HepG2 (cell line): ENCODE data around the gene SLC13A2. TPM values are rescaled to one million over a fixed set of nuclear protein-coding genes. Genes with fewer than 3 reads are reported as not detected.

Source experiments
- ARNT2 ChIP-seq: sonication (generic); formaldehyde crosslinking; IDR thresholded peaks from 2 replicates; pipeline ENCODE4 v1.8.0; 2022; ENCODE audit warnings: mild to moderate bottlenecking, low read depth, missing genetic modification reagents, moderate library complexity
- ATRX ChIP-seq: sonication (generic); formaldehyde crosslinking; IDR thresholded peaks from 2 replicates; pipeline ENCODE4 v1.4.0; 2020; ENCODE audit warnings: missing genetic modification reagents, borderline replicate concordance
- CEBPB ChIP-seq: IDR thresholded peaks from 2 replicates; pipeline ENCODE4 v1.6.1; 2011; ENCODE audit warnings: low read depth, low read length, improper control_type of control experiment, borderline replicate concordance
- CSRNP1 ChIP-seq: sonication (generic); formaldehyde crosslinking; IDR thresholded peaks from 2 replicates; pipeline ENCODE4 v1.8.1; 2023; ENCODE audit warnings: mild to moderate bottlenecking, missing genetic modification reagents
- FOXO1 ChIP-seq: sonication (generic); formaldehyde crosslinking; IDR thresholded peaks from 2 replicates; pipeline ENCODE4 v1.4.0; 2020; ENCODE audit warnings: missing genetic modification reagents
- GPN1 ChIP-seq: sonication (generic); formaldehyde crosslinking; IDR thresholded peaks from 2 replicates; pipeline ENCODE4 v1.5.1; 2020; ENCODE audit warnings: missing genetic modification reagents, borderline replicate concordance
- HMGA1 ChIP-seq: sonication (generic); formaldehyde crosslinking; conservative IDR thresholded peaks from 2 replicates; pipeline ENCODE4 v1.4.0; 2020; ENCODE audit warnings: missing genetic modification reagents
- MIXL1 ChIP-seq: IDR thresholded peaks from 2 replicates; pipeline ENCODE4 v1.6.1; 2016
- MTA3 ChIP-seq: sonication (generic); formaldehyde crosslinking; IDR thresholded peaks from 2 replicates; pipeline ENCODE4 v1.4.0; 2020; ENCODE audit warnings: missing genetic modification reagents
- SP140L ChIP-seq: sonication (generic); formaldehyde crosslinking; IDR thresholded peaks from 2 replicates; pipeline ENCODE4 v1.4.0; 2020; ENCODE audit warnings: missing genetic modification reagents, borderline replicate concordance
- SP5 ChIP-seq: IDR thresholded peaks from 2 replicates; pipeline ENCODE4 v1.6.1; 2016; ENCODE audit warnings: low read depth, borderline replicate concordance
- TCF7 ChIP-seq: sonication (generic); IDR thresholded peaks from 2 replicates; pipeline ENCODE4 v1.6.1; 2016; ENCODE audit warnings: antibody characterized with exemption, low read depth
- TSC22D2 ChIP-seq: sonication (generic); formaldehyde crosslinking; IDR thresholded peaks from 2 replicates; pipeline ENCODE4 v1.5.1; 2020; ENCODE audit warnings: missing genetic modification reagents, mild to moderate bottlenecking, borderline replicate concordance
- U2AF2 ChIP-seq: fragments of 200-400 bp; formaldehyde crosslinking; IDR thresholded peaks from 2 replicates; pipeline ENCODE4 v1.6.1; 2017; ENCODE audit warnings: low read depth, mild to moderate bottlenecking, low read length
- ZBTB8A ChIP-seq: sonication (generic); formaldehyde crosslinking; IDR thresholded peaks from 2 replicates; pipeline ENCODE4 v1.4.0; 2020; ENCODE audit warnings: mild to moderate bottlenecking, low read depth, missing genetic modification reagents, borderline replicate concordance
- ZNF10 ChIP-seq: sonication (generic); formaldehyde crosslinking; IDR thresholded peaks from 2 replicates; pipeline ENCODE4 v1.4.0; 2020; ENCODE audit warnings: mild to moderate bottlenecking, low read depth, missing genetic modification reagents, borderline replicate concordance
- ZNF136 ChIP-seq: sonication (generic); formaldehyde crosslinking; IDR thresholded peaks from 2 replicates; pipeline ENCODE4 v1.8.1; 2022; ENCODE audit warnings: low read depth, mild to moderate bottlenecking, moderate library complexity, missing genetic modification reagents
- ZNF234 ChIP-seq: sonication (generic); formaldehyde crosslinking; conservative IDR thresholded peaks from 2 replicates; pipeline ENCODE4 v1.5.1; 2020; ENCODE audit warnings: mild to moderate bottlenecking, missing genetic modification reagents
- ZNF275 ChIP-seq: sonication (generic); formaldehyde crosslinking; IDR thresholded peaks from 2 replicates; pipeline ENCODE4 v1.8.0; 2022; ENCODE audit warnings: missing genetic modification reagents, mild to moderate bottlenecking, inconsistent platforms, borderline replicate concordance
- ZNF333 ChIP-seq: sonication (generic); formaldehyde crosslinking; IDR thresholded peaks from 2 replicates; pipeline ENCODE4 v1.4.0; 2020; ENCODE audit warnings: mild to moderate bottlenecking, missing genetic modification reagents, borderline replicate concordance
- ZNF644 ChIP-seq: IDR thresholded peaks from 2 replicates; pipeline ENCODE4 v1.6.1; 2016; ENCODE audit warnings: low read depth
- ZNF670 ChIP-seq: sonication (generic); formaldehyde crosslinking; IDR thresholded peaks from 2 replicates; pipeline ENCODE4 v1.8.0; 2022; ENCODE audit warnings: mild to moderate bottlenecking, missing genetic modification reagents, borderline replicate concordance
- polyA plus RNA-seq, 8 experiments: library from polyadenylated mRNA; depleted of rRNA in 3 of 8; stranded (reverse) in 7 of 8; unstranded in 1 of 8; fragments of >200 nt; fragmentation: Illumina TruSeq in 4 of 8; extraction: Trizol in 4 of 8; gene quantifications; 2 replicates each; pipeline versions ENCODE4 v1.2.1 to v1.2.3, GENCODE V29; 2011 to 2016; ENCODE audit warnings: low read depth in 4 of 8, missing spikeins in 1 of 8, mixed read lengths in 1 of 8; ENCODE audit not compliant: insufficient read depth in 1 of 8
- total RNA-seq, 5 experiments: library from RNA; depleted of rRNA; stranded (reverse); fragments of >200 nt; fragmentation: Illumina TruSeq; extraction: Trizol; gene quantifications; 2 replicates each; pipeline ENCODE4 v1.2.3, GENCODE V29; 2016; ENCODE audit warnings: low read depth in 1 of 5
- TF ChIP-seq, protein P1 (sequence below): conservative IDR thresholded peaks from 2 replicates; pipeline ENCODE4 v1.6.1; 2018; ENCODE audit warnings: missing genetic modification reagents

The SLC13A2 gene
- total and polyA plus RNA-seq, 2 of the 13 experiments (the other 11 are each of a cell fraction or from before 2014, with no cell fraction given) = 0.07 TPM; not detected in 1

- TF ChIP-seq ARNT2 (CRISPR knock-in tag) = no peak
- TF ChIP-seq SP140L (CRISPR knock-in tag) = no peak
- no peak for TF ChIP-seq HMGA1 (CRISPR knock-in tag)
- TF ChIP-seq, protein P1, sequence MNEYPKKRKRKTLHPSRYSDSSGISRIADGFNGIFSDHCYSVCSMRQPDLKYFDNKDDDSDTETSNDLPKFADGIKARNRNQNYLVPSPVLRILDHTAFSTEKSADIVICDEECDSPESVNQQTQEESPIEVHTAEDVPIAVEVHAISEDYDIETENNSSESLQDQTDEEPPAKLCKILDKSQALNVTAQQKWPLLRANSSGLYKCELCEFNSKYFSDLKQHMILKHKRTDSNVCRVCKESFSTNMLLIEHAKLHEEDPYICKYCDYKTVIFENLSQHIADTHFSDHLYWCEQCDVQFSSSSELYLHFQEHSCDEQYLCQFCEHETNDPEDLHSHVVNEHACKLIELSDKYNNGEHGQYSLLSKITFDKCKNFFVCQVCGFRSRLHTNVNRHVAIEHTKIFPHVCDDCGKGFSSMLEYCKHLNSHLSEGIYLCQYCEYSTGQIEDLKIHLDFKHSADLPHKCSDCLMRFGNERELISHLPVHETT (CRISPR knock-in tag) = no peak
- TF ChIP-seq GPN1 (CRISPR knock-in tag) = no peak
- no peak for TF ChIP-seq ZBTB8A (CRISPR knock-in tag)
- no peak for TF ChIP-seq MTA3 (CRISPR knock-in tag)
- TF ChIP-seq ZNF275 (CRISPR knock-in tag) = no peak
- peak; percentile 79; the same call in 1 of the 2 replicates for TF ChIP-seq CEBPB
- no peak for TF ChIP-seq ZNF136 (CRISPR knock-in tag)
- TF ChIP-seq ZNF644 (CRISPR knock-in tag) = no peak
- no peak for TF ChIP-seq ZNF333 (CRISPR knock-in tag)
- TF ChIP-seq ATRX (CRISPR knock-in tag) = no peak
- no peak for TF ChIP-seq ZNF234 (CRISPR knock-in tag)
- no peak for TF ChIP-seq SP5
- no peak for TF ChIP-seq U2AF2
- TF ChIP-seq ZNF670 (CRISPR knock-in tag) = no peak
- TF ChIP-seq MIXL1 (CRISPR knock-in tag) = no peak
- no peak for TF ChIP-seq ZNF10 (CRISPR knock-in tag)
- no peak for TF ChIP-seq TSC22D2 (CRISPR knock-in tag)
- no peak for TF ChIP-seq FOXO1 (CRISPR knock-in tag)
- TF ChIP-seq TCF7 = no peak
- TF ChIP-seq CSRNP1 (CRISPR knock-in tag) = no peak
These were observed 51.3 kb downstream of the SLC13A2 start (continued) for GRCh38 chr17:28524476-28525424.
